CD14-positive monocyte (primary cell): ENCODE data around the gene CXCR2. TPM values are rescaled to one million over a fixed set of nuclear protein-coding genes. Genes with fewer than 3 reads are reported as not detected.
"Not testable (repeated sequence)": the region's sequence is repeated elsewhere in the genome, so short reads cannot be mapped to it uniquely, and the experiment has no call there.

Source experiments
- DNase-seq, 3 donors: peaks; one replicate each; pipeline ENCODE4 v3.0.0-alpha.2; 2011 to 2022
- H2AFZ ChIP-seq: 2 replicates; pipeline ENCODE4 v1.6.0; 2012; ENCODE audit warnings: mild to moderate bottlenecking, low read depth, low read length, inconsistent platforms; ENCODE audit not compliant: insufficient read depth, poor library complexity, severe bottlenecking
- H3K27ac ChIP-seq, 2 donors: 1 replicate in 1 of 2; 2 replicates in 1 of 2; pipeline ENCODE4 v1.5.1; 2012 to 2013; ENCODE audit warnings: low read length in 2 of 2, control low read depth in 1 of 2, inconsistent platforms in 1 of 2, low read depth in 1 of 2, mild to moderate bottlenecking in 1 of 2
- H3K27me3 ChIP-seq, 2 donors: one replicate each; pipeline versions ENCODE4 v1.6.0 to v1.6.1; 2011 to 2013; ENCODE audit warnings: low read length in 2 of 2; ENCODE audit not compliant: control insufficient read depth in 2 of 2, insufficient read depth in 2 of 2
- H3K36me3 ChIP-seq, 2 donors: replicated peaks in 1 of 2; 1 replicate in 1 of 2; 2 replicates in 1 of 2; pipeline versions ENCODE4 v1.5.1 to v1.6.1; 2012 to 2013; ENCODE audit warnings: low read length in 2 of 2, control low read depth in 1 of 2, inconsistent platforms in 1 of 2, mild to moderate bottlenecking in 1 of 2; ENCODE audit not compliant: insufficient read depth in 2 of 2, control insufficient read depth in 1 of 2
- H3K4me1 ChIP-seq, 2 donors: 1 replicate in 1 of 2; 2 replicates in 1 of 2; pipeline versions ENCODE4 v1.5.1 to v1.6.1; 2012 to 2013; ENCODE audit warnings: low read length in 2 of 2, control low read depth in 1 of 2, inconsistent platforms in 1 of 2, mild to moderate bottlenecking in 1 of 2, moderate library complexity in 1 of 2; ENCODE audit not compliant: insufficient read depth in 2 of 2, control insufficient read depth in 1 of 2
- H3K4me2 ChIP-seq: replicated peaks from 2 replicates; pipeline ENCODE3; 2012; ENCODE audit warnings: low read length, moderate library complexity, mild to moderate bottlenecking; ENCODE audit not compliant: poor library complexity, severe bottlenecking; ENCODE audit errors: extremely low read depth
- H3K4me3 ChIP-seq, 3 experiments: fragments of 200-600 bp in 1 of 3; sonication (generic) in 1 of 3; replicated peaks in 1 of 3; 1 replicate in 2 of 3; 2 replicates in 1 of 3; pipeline ENCODE4 v1.5.1; 2011 to 2013; ENCODE audit warnings: low read length in 3 of 3, mild to moderate bottlenecking in 3 of 3, control low read depth in 2 of 3, low read depth in 2 of 3, inconsistent platforms in 1 of 3, moderate library complexity in 1 of 3
- H3K79me2 ChIP-seq: 2 replicates; pipeline ENCODE4 v1.6.0; 2012; ENCODE audit warnings: mild to moderate bottlenecking, control low read depth, inconsistent platforms, low read length, moderate library complexity; ENCODE audit not compliant: insufficient read depth
- H3K9ac ChIP-seq: 2 replicates; pipeline ENCODE4 v1.6.0; 2017; ENCODE audit warnings: low read length, mild to moderate bottlenecking; ENCODE audit not compliant: insufficient read depth, poor library complexity, severe bottlenecking
- H3K9me3 ChIP-seq, 2 donors: replicated peaks in 1 of 2; 1 replicate in 1 of 2; 2 replicates in 1 of 2; pipeline versions ENCODE4 v1.5.1 to v1.6.1; 2012 to 2013; ENCODE audit warnings: low read length in 2 of 2, control low read depth in 1 of 2; ENCODE audit not compliant: control insufficient read depth in 1 of 2, insufficient read depth in 1 of 2
- H4K20me1 ChIP-seq: 2 replicates; pipeline ENCODE4 v1.6.0; 2012; ENCODE audit warnings: mild to moderate bottlenecking, low read length, control low read depth, moderate library complexity; ENCODE audit not compliant: insufficient read depth
- H3K27ac Mint-ChIP-seq, 7 donors: one replicate each; pipeline ENCODE4 v1.8.0; 2020; ENCODE audit warnings: mild to moderate bottlenecking in 7 of 7, mixed read lengths in 7 of 7, moderate library complexity in 6 of 7, inconsistent platforms in 2 of 7
- H3K27me3 Mint-ChIP-seq, 3 donors: one replicate each; pipeline ENCODE4 v1.8.0; 2021 to 2022; ENCODE audit warnings: low read depth in 3 of 3, mild to moderate bottlenecking in 3 of 3, mixed read lengths in 3 of 3, moderate library complexity in 3 of 3, inconsistent platforms in 1 of 3
- H3K36me3 Mint-ChIP-seq, 2 donors: one replicate each; pipeline ENCODE4 v1.8.0; 2020; ENCODE audit warnings: mixed read lengths in 2 of 2, inconsistent platforms in 1 of 2, mild to moderate bottlenecking in 1 of 2
- H3K4me1 Mint-ChIP-seq: one replicate; pipeline ENCODE4 v1.8.0; 2020; ENCODE audit warnings: mild to moderate bottlenecking, mixed read lengths
- H3K4me3 Mint-ChIP-seq, 2 donors: one replicate each; pipeline ENCODE4 v1.8.0; 2020; ENCODE audit warnings: mild to moderate bottlenecking in 2 of 2, mixed read lengths in 2 of 2, moderate library complexity in 1 of 2
- H3K9me3 Mint-ChIP-seq, 7 donors: one replicate each; pipeline ENCODE4 v1.8.0; 2020 to 2022; ENCODE audit warnings: mixed read lengths in 7 of 7, mild to moderate bottlenecking in 6 of 7, moderate library complexity in 6 of 7, inconsistent platforms in 2 of 7
- WGBS: methylation state at CpG from one replicate; pipeline ENCODE4 v1.1.5; 2013; ENCODE audit warnings: missing lambda C conversion rate; ENCODE audit not compliant: insufficient coverage; 5-methylcytosine and 5-hydroxymethylcytosine counted together
- intact Hi-C, 2 donors: fragments of 100-400 bp; cut with micrococcal nuclease; formaldehyde crosslinking; loops; one replicate each; pipeline versions ENCODE4 v1.15.0 to v1.15.1; 2023
- polyA plus RNA-seq, 3 donors: library from polyadenylated mRNA; depleted of rRNA in 1 of 3; unstranded in 2 of 3; stranded (reverse) in 1 of 3; fragments of 300-500 nt in 2 of 3; fragments of >200 nt in 1 of 3; fragmentation: Illumina TruSeq in 2 of 3; gene quantifications; 1 replicate in 2 of 3; 2 replicates in 1 of 3; pipeline ENCODE4 v1.2.3, GENCODE V29; 2012 to 2021
- TF ChIP-seq, protein P1 (sequence below): fragments of 200-600 bp; IDR thresholded peaks from one replicate; pipeline ENCODE4 v1.8.0; 2022; ENCODE audit warnings: antibody characterized with exemption, mild to moderate bottlenecking

Gene CXCR2
- polyA plus RNA-seq, 3 donors = 7.8 to 33.5 (median 14.0) TPM

DNA sequence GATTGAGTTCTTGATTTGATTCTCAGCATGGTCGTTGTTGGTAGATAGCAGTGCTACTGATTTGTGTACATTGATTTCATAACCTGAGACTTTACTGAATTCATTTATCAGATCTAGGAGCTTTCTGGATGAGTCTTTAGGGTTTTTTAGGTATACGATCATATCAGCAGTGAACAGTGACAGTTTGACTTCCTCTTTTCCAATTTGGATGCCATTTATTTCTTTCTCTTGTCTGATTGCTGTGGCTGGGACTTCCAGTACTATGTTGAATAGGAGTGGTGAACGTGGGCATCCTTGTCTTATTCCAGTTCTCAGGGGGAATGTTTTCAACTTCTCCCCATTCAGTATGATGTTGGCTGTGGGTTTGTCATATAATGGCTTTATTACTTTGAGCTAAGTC, 27.9 kb upstream of the CXCR2 start:
- intact Hi-C loops = no loop called here
- peaks cover 1 to 9% (median 5%) of the 10 kb centered on the region in 3 donors for H3K27me3 Mint-ChIP-seq
- no peak overlapping the region for H3K27ac ChIP-seq
- no peaks in the 10 kb centered on the region for H3K36me3 Mint-ChIP-seq
- no peaks in the 10 kb centered on the region for H4K20me1 ChIP-seq
- no peak overlapping the region for H3K9ac ChIP-seq
- H2AFZ ChIP-seq = no peak overlapping the region
- H3K9me3 Mint-ChIP-seq = peaks cover 0 to 16% (median 8%) of the 10 kb centered on the region in 7 donors
- no peak overlapping the region for H3K4me2 ChIP-seq
- H3K27ac Mint-ChIP-seq = peak overlapping the region in 1 of 7 donors; percentile 31
- 83% methylated on average over 1 of the region's 3 CpGs for WGBS
- no peak overlapping the region for H3K4me3 Mint-ChIP-seq
- H3K79me2 ChIP-seq = no peaks in the 10 kb centered on the region
- no peaks in the 10 kb centered on the region for H3K4me1 ChIP-seq
- no peaks in the 10 kb centered on the region for H3K27me3 ChIP-seq
- H3K4me3 ChIP-seq = no peak overlapping the region
- DNase-seq = no peak
- H3K9me3 ChIP-seq = no peaks in the 10 kb centered on the region
- peaks cover 7% of the 10 kb centered on the region for H3K4me1 Mint-ChIP-seq
- no peaks in the 10 kb centered on the region for H3K36me3 ChIP-seq
- TF ChIP-seq, protein P1, sequence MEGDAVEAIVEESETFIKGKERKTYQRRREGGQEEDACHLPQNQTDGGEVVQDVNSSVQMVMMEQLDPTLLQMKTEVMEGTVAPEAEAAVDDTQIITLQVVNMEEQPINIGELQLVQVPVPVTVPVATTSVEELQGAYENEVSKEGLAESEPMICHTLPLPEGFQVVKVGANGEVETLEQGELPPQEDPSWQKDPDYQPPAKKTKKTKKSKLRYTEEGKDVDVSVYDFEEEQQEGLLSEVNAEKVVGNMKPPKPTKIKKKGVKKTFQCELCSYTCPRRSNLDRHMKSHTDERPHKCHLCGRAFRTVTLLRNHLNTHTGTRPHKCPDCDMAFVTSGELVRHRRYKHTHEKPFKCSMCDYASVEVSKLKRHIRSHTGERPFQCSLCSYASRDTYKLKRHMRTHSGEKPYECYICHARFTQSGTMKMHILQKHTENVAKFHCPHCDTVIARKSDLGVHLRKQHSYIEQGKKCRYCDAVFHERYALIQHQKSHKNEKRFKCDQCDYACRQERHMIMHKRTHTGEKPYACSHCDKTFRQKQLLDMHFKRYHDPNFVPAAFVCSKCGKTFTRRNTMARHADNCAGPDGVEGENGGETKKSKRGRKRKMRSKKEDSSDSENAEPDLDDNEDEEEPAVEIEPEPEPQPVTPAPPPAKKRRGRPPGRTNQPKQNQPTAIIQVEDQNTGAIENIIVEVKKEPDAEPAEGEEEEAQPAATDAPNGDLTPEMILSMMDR = no peak

DNA sequence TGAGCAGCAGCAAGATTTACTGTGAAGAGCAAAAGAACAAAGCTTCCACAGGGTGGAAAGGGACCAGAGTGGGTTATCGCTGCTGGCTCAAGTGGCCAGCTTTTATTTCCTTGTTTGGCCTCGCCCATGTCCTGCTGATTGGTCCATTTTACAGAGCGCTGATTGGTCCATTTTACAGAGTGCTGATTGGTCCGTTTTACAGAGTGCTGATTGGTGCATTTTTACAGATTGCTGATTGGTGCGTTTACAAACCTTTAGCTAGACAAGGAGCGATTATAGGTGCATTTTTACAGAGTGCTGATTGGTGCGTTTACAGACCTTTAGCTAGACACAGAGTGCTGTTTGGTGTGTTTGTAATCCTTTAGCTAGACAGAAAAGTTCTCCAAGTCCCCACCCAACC, 17.0 kb upstream of the CXCR2 start:
- 86% methylated on average over 4 of the region's 7 CpGs for WGBS
- H3K36me3 ChIP-seq, H3K27me3 Mint-ChIP-seq, H3K27me3 ChIP-seq, H3K4me1 ChIP-seq, H3K4me3 ChIP-seq, H3K27ac Mint-ChIP-seq, H4K20me1 ChIP-seq, H3K4me2 ChIP-seq, H3K4me1 Mint-ChIP-seq, intact Hi-C loops, H2AFZ ChIP-seq, H3K9ac ChIP-seq, H3K27ac ChIP-seq, H3K79me2 ChIP-seq, DNase-seq, H3K36me3 Mint-ChIP-seq, H3K4me3 Mint-ChIP-seq: not testable (repeated sequence)
- peaks cover 27 to 63% (median 53%) of the 10 kb centered on the region in 7 donors for H3K9me3 Mint-ChIP-seq
- peaks cover 19 to 26% of the 10 kb centered on the region in 2 donors for H3K9me3 ChIP-seq

DNA sequence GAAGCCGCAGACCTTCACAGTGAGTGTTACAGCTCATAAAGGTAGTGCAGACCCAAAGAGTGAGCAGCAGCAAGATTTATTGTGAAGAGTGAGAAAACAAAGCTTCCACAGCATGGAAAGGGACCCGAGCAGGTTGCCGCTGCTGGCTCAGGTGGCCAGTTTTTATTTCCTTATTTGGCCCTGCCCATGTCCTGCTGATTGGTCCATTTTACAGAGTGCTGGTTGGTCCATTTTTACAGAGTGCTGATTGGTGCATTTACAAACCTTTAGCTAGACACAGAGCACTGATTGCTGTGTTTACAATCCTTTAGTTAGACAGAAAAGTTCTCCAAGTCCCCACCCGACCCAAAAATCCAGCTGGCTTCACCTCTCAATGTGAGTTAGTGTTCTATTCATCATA, 4.0 kb upstream of the CXCR2 start:
- peaks cover 26% of the 10 kb centered on the region for H3K4me1 Mint-ChIP-seq
- H3K4me3 Mint-ChIP-seq, H3K36me3 Mint-ChIP-seq, H3K4me2 ChIP-seq, H3K4me3 ChIP-seq, H3K27me3 Mint-ChIP-seq, H2AFZ ChIP-seq, H4K20me1 ChIP-seq, H3K27ac ChIP-seq, intact Hi-C loops, H3K27me3 ChIP-seq, H3K36me3 ChIP-seq, H3K27ac Mint-ChIP-seq, H3K9ac ChIP-seq, DNase-seq: not testable (repeated sequence)
- peaks cover 11% of the 10 kb centered on the region for H3K79me2 ChIP-seq
- 100% methylated on average over 3 of the region's 4 CpGs for WGBS
- H3K4me1 ChIP-seq = peaks cover 28 to 29% of the 10 kb centered on the region in 2 donors
- peaks cover 22 to 42% (median 34%) of the 10 kb centered on the region in 7 donors for H3K9me3 Mint-ChIP-seq
- H3K9me3 ChIP-seq = peaks cover 6 to 22% of the 10 kb centered on the region in 2 donors

DNA sequence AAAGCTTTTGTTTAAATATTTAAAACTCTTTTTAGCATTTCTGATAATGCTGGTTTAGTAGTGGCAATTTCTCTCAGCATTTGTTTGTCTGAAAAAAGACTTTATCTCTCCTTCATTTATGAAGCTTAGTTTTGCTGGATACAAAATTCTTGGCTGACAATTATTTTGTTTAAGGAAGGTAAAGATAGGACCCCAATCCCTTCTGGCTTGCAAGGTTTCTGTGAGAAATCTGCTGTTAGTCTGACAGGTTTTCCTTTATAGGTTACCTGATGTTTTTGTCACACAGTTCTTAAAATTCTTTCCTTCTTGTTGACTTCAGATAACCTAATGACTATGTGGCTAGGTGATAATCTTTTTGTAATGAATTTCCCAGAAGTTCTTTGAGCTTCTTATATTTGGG, 3.5 kb upstream of the CXCR2 start:
- H3K4me1 ChIP-seq = peaks cover 33 to 34% of the 10 kb centered on the region in 2 donors
- H3K9me3 ChIP-seq = peaks cover under 1 to 17% of the 10 kb centered on the region in 2 donors
- H3K36me3 ChIP-seq, H3K4me3 Mint-ChIP-seq, H3K27me3 ChIP-seq, H2AFZ ChIP-seq, H3K27me3 Mint-ChIP-seq, H3K27ac ChIP-seq, H3K4me2 ChIP-seq, intact Hi-C loops, H3K4me3 ChIP-seq, DNase-seq, H3K9ac ChIP-seq, H4K20me1 ChIP-seq, H3K27ac Mint-ChIP-seq, H3K36me3 Mint-ChIP-seq: not testable (repeated sequence)
- peaks cover 15% of the 10 kb centered on the region for H3K79me2 ChIP-seq
- Mint-ChIP-seq H3K4me1 (peaks cover 31% of the 10 kb centered on the region), H3K9me3 (peaks cover 20 to 37% (median 29%) of the 10 kb centered on the region in 7 donors)
